SK-N-MC (cell line): ENCODE results near the gene NAT9.

ENCODE experiments used
- DNase-seq: peaks from one replicate; pipeline ENCODE4 v3.0.0-alpha.2; 2011; ENCODE audit warnings: low read depth, low spot score
- H3K27ac ChIP-seq: fragments of 200-600 bp; sonication (generic); 2 replicates; pipeline ENCODE4 v1.5.1; 2016; ENCODE audit warnings: mixed run types
- H3K36me3 ChIP-seq: fragments of 200-600 bp; sonication (generic); 2 replicates; pipeline ENCODE4 v1.6.1; 2017; ENCODE audit warnings: antibody characterized with exemption, low read length, mixed read lengths; ENCODE audit not compliant: insufficient read depth
- H3K4me3 ChIP-seq: fragments of 200-600 bp; sonication (generic); 2 replicates; pipeline ENCODE4 v1.5.1; 2016
- H3K9ac ChIP-seq: fragments of 200-600 bp; sonication (generic); 2 replicates; pipeline ENCODE4 v1.8.0; 2017; ENCODE audit warnings: mixed run types, mixed read lengths; ENCODE audit not compliant: insufficient read length
- H3K9me3 ChIP-seq: fragments of 200-600 bp; sonication (generic); 2 replicates; pipeline ENCODE4 v1.6.1; 2017; ENCODE audit warnings: low read depth, mild to moderate bottlenecking, antibody characterized with exemption, low read length, moderate library complexity, mixed read lengths
- EZH2 ChIP-seq: fragments of 200-600 bp; sonication (generic); IDR thresholded peaks from one replicate; pipeline ENCODE4 v1.6.1; 2017; ENCODE audit warnings: antibody characterized with exemption
- FOXP2 ChIP-seq: optimal IDR thresholded peaks from 2 replicates; pipeline ENCODE3; 2011; ENCODE audit warnings: mild to moderate bottlenecking, moderate library complexity; ENCODE audit not compliant: insufficient read depth; ENCODE audit errors: extremely low read length, control extremely low read depth
- POLR2AphosphoS5 ChIP-seq: IDR thresholded peaks from 2 replicates; pipeline ENCODE4 v1.6.1; 2012; ENCODE audit warnings: mild to moderate bottlenecking, low read depth, low read length, borderline replicate concordance

NAT9 gene

GRCh38 chr17:74816905-74817620 is 40.9 kb upstream of the NAT9 start:
- DNase-seq, result no peak
- TF ChIP-seq FOXP2, result no peak
- no peak for TF ChIP-seq EZH2
- no peak for TF ChIP-seq POLR2AphosphoS5
- no peak overlapping the region for H3K9ac ChIP-seq
- no peaks in the 10 kb centered on the region for H3K36me3 ChIP-seq
- no peak overlapping the region for H3K4me3 ChIP-seq
- no peak overlapping the region for H3K27ac ChIP-seq
- no peaks in the 10 kb centered on the region for H3K9me3 ChIP-seq

GRCh38 chr17:74815550-74816370 is 39.6 kb upstream of the NAT9 start:
- H3K36me3 ChIP-seq, result no peaks in the 10 kb centered on the region
- no peak for TF ChIP-seq EZH2
- no peak for TF ChIP-seq POLR2AphosphoS5
- TF ChIP-seq FOXP2, result no peak
- no peaks in the 10 kb centered on the region for H3K9me3 ChIP-seq
- H3K4me3 ChIP-seq, result no peak overlapping the region
- no peak for DNase-seq
- H3K27ac ChIP-seq, result no peak overlapping the region
- H3K9ac ChIP-seq, result no peak overlapping the region

- no peak for TF ChIP-seq FOXP2
- TF ChIP-seq POLR2AphosphoS5, result no peak
- TF ChIP-seq EZH2, result no peak
- H3K27ac ChIP-seq, result no peak overlapping the region
- no peak overlapping the region for H3K9ac ChIP-seq
- no peaks in the 10 kb centered on the region for H3K36me3 ChIP-seq
- no peak for DNase-seq
- H3K9me3 ChIP-seq, result no peaks in the 10 kb centered on the region
- H3K4me3 ChIP-seq, result no peak overlapping the region
Observed at GRCh38 chr17:74815067-74815466, 38.9 kb upstream of the NAT9 start.

GRCh38 chr17:74814453-74814852 is 38.3 kb upstream of the NAT9 start:
- DNase-seq, result no peak
- Histone ChIP-seq H3K4me3 (no peak overlapping the region), H3K27ac (no peak overlapping the region), H3K9ac (no peak overlapping the region), H3K9me3 (no peaks in the 10 kb centered on the region), H3K36me3 (no peaks in the 10 kb centered on the region)
- TF ChIP-seq FOXP2 (no peak), EZH2 (no peak), POLR2AphosphoS5 (no peak)

- no peaks in the 10 kb centered on the region for H3K9me3 ChIP-seq
- DNase-seq, result no peak
- TF ChIP-seq EZH2 (no peak), POLR2AphosphoS5 (no peak), FOXP2 (no peak)
- no peaks in the 10 kb centered on the region for H3K36me3 ChIP-seq
- H3K27ac ChIP-seq, result no peak overlapping the region
- H3K9ac ChIP-seq, result no peak overlapping the region
- no peak overlapping the region for H3K4me3 ChIP-seq
Observed at GRCh38 chr17:74812109-74813009, 36.2 kb upstream of the NAT9 start.

GRCh38 chr17:74810699-74811485 is 34.7 kb upstream of the NAT9 start:
- H3K27ac ChIP-seq, result no peak overlapping the region
- H3K36me3 ChIP-seq, result no peaks in the 10 kb centered on the region
- no peak for DNase-seq
- TF ChIP-seq FOXP2 (no peak), EZH2 (no peak), POLR2AphosphoS5 (no peak)
- no peak overlapping the region for H3K4me3 ChIP-seq
- H3K9ac ChIP-seq, result no peak overlapping the region
- H3K9me3 ChIP-seq, result no peaks in the 10 kb centered on the region

GRCh38 chr17:74808714-74809430 is 32.7 kb upstream of the NAT9 start:
- no peak for TF ChIP-seq POLR2AphosphoS5
- TF ChIP-seq FOXP2, result no peak
- TF ChIP-seq EZH2, result no peak
- Histone ChIP-seq H3K4me3 (no peak overlapping the region), H3K9ac (no peak overlapping the region), H3K36me3 (no peaks in the 10 kb centered on the region), H3K27ac (no peak overlapping the region), H3K9me3 (no peaks in the 10 kb centered on the region)
- no peak for DNase-seq
